Fibroblast of villous mesenchyme (primary cell): ENCODE measurements around the gene MAP1LC3B2. TPM values are rescaled to one million over a fixed set of nuclear protein-coding genes. Genes with fewer than 3 reads are reported as not detected.

Source experiments
- DNase-seq: peaks from one replicate; pipeline ENCODE4 v3.0.0-alpha.2; 2010; ENCODE audit warnings: low read depth
- H3K4me3 ChIP-seq: 2 replicates; pipeline ENCODE4 v1.5.1; 2011; ENCODE audit warnings: low read depth, mild to moderate bottlenecking, low read length
- total RNA-seq: library from RNA; depleted of rRNA; stranded (reverse); fragments of >200 nt; gene quantifications from 2 replicates; pipeline ENCODE4 v1.2.3, GENCODE V29; 2012
- TF ChIP-seq, protein P1 (sequence below): IDR thresholded peaks from 2 replicates; pipeline ENCODE4 v1.5.1; 2012; ENCODE audit warnings: low read depth, mild to moderate bottlenecking, low read length; ENCODE audit not compliant: insufficient read depth

Gene MAP1LC3B2
- total RNA-seq, 1 donor = 0.43 TPM

GRCh38 chr12:116603546-116604177 is 44.5 kb downstream of the MAP1LC3B2 start:
- no peak overlapping the region for H3K4me3 ChIP-seq
- TF ChIP-seq, protein P1, sequence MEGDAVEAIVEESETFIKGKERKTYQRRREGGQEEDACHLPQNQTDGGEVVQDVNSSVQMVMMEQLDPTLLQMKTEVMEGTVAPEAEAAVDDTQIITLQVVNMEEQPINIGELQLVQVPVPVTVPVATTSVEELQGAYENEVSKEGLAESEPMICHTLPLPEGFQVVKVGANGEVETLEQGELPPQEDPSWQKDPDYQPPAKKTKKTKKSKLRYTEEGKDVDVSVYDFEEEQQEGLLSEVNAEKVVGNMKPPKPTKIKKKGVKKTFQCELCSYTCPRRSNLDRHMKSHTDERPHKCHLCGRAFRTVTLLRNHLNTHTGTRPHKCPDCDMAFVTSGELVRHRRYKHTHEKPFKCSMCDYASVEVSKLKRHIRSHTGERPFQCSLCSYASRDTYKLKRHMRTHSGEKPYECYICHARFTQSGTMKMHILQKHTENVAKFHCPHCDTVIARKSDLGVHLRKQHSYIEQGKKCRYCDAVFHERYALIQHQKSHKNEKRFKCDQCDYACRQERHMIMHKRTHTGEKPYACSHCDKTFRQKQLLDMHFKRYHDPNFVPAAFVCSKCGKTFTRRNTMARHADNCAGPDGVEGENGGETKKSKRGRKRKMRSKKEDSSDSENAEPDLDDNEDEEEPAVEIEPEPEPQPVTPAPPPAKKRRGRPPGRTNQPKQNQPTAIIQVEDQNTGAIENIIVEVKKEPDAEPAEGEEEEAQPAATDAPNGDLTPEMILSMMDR = no peak
- DNase-seq = no peak

GRCh38 chr12:116604178-116604895 is 45.2 kb downstream of the MAP1LC3B2 start:
- TF ChIP-seq, protein P1 = no peak

DNA sequence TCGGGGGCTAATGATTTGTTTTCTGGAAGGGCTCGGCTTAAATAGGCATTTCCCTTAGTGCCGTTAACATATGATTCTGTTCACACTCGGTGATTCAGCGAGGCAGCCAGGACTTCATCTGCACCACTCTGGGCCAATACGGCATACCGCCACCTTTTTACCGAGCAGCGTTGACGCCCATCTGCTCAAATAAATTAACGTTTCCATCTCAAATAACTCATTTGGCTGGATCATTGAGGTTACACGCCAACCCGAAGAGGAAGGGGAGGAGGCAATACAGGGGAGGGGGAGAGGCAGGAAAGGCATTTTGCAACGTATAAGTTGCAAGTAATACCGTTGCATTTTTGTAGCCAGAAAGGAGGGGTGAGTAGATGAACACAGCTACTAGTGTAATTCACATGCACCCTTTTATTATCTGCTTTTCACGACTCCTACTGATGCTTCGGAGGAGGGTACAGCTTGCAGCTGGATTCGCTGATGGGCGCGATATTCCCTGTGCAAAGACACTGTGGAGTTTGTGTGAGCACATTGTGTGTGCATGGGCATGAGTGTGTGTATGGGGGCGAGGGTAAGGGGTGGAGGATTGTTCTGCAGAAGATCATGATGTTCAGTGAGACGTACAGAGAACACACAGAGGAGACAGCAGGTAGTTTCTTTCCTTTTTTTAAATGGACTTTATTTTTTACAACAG is 45.9 kb downstream of the MAP1LC3B2 start:
- peak; percentile 22 for DNase-seq
- TF ChIP-seq, protein P1 = no peak
- H3K4me3 ChIP-seq = peak overlapping the region; percentile 43

More at GRCh38 chr12:116604178-116604895, 45.2 kb downstream of the MAP1LC3B2 start:
- H3K4me3 ChIP-seq = peak overlapping the region; percentile 43
- peak; percentile 31 for DNase-seq

GRCh38 chr12:116606397-116606796 is 47.2 kb downstream of the MAP1LC3B2 start:
- TF ChIP-seq, protein P1 = no peak
- no peak overlapping the region for H3K4me3 ChIP-seq
- no peak for DNase-seq

GRCh38 chr12:116607039-116607438 is 47.9 kb downstream of the MAP1LC3B2 start:
- no peak overlapping the region for H3K4me3 ChIP-seq
- TF ChIP-seq, protein P1 = no peak
- no peak for DNase-seq

- no peak for DNase-seq
- no peak overlapping the region for H3K4me3 ChIP-seq
- TF ChIP-seq, protein P1 = peak; percentile 41
Measured at GRCh38 chr12:116609319-116610114, 50.3 kb downstream of the MAP1LC3B2 start.
